Measurements from ENCODE around the gene BRI3BP.
A peak's percentile ranks its signal among the peaks of the same experiment; 100 is the strongest.

The BRI3BP gene

DNA sequence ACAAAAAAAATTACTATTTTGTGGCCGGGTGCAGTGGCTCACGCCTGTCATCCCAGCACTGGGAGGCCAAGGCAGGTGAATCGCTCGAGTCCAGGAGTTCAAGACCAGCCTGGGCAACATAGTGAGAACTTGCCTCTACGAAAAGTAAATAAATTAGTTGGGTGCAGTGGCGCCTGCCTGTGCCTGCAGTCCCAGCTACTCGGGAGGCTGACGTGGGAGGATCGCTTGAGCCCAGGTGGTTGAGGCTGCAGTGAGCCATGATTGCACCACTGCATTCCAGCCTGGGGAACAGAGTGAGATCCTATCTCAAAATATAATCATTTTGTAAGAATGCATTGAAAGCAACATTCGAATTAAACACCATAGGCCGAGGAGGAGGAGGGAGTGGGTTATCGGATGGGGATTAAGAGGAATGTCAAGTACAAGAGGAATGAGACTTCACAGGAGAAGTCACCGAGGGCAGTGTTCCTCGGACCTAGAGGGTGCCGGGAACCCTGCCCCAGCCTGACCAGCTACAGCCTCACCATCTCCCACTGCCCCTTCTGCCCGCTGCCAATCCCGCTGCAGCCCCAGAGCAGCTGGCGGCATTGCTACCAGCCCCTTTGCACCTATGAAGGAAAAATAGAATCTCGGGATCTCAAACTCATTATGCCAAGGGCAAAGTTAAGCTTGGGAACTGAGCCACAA lies 39.2 kb downstream of the BRI3BP start:
- Histone ChIP-seq H3K27me3 (replicated peaks in 2 of 5; ENCODE audit: control insufficient read depth in 4 of 5, insufficient read depth in 5 of 5, low read length in 4 of 5) (no peaks in the 10 kb centered on the region), H3K4me3 (ENCODE audit: control insufficient read depth in 1 of 7, extremely low read depth in 1 of 7, insufficient read depth in 4 of 7, low read depth in 2 of 7, low read length in 6 of 7) (no peak overlapping the region), H3K27ac (ENCODE audit: insufficient read depth in 1 of 2, low read depth in 1 of 2, low read length in 2 of 2, poor library complexity in 1 of 2, severe bottlenecking in 2 of 2) (no peak overlapping the region), H3K36me3 (ENCODE audit: control insufficient read depth in 4 of 4, insufficient read depth in 4 of 4, low read length in 3 of 4) (peaks cover 0 to 18% (median 4%) of the 10 kb centered on the region in 4 experiments), H3K4me1 (ENCODE audit: control extremely low read depth in 1 of 4, control insufficient read depth in 4 of 4, insufficient read depth in 4 of 4, low read length in 3 of 4) (no peaks in the 10 kb centered on the region), H3K9me3 (ENCODE audit: control extremely low read depth in 1 of 5, control insufficient read depth in 4 of 5, insufficient read depth in 2 of 5, low read depth in 1 of 5, low read length in 4 of 5) (no peaks in the 10 kb centered on the region)
- ChIA-PET CTCF (interaction anchor here (0.9 kb wide), 1 partner anchor 32 kb away, joined by 3 read pairs; no protein-coding TSS in a partner anchor), POLR2A (no interaction called here)
- 98% methylated on average over 14 of the region's 19 CpGs for WGBS (ENCODE audit: insufficient coverage)
- DNase-seq, result no peak

DNA sequence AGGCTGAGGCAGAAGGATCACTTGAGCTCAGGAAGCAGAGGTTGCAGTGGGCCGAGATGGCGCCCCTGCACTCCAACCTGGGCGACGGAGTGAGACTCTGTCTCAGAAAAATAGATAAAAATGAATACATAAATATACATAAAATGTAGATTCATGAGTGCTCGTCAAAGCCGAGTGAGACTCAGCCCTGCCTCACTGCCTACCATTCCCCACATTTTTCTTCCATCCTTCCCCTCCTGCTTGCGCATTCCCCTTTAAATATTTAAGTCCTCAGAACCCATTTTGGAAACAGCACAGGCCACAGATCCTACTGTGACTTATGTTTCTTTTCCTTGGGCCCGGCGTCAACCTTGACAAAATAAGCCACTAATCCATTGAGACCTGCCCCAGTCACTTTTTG lies 39.8 kb downstream of the BRI3BP start:
- no peak overlapping the region for H3K27ac ChIP-seq (ENCODE audit: insufficient read depth in 1 of 2, low read depth in 1 of 2, low read length in 2 of 2, poor library complexity in 1 of 2, severe bottlenecking in 2 of 2)
- ChIA-PET POLR2A (no interaction called here), CTCF (no interaction called here)
- WGBS (ENCODE audit: insufficient coverage), result 90% methylated on average over 5 of the region's 9 CpGs
- H3K27me3 ChIP-seq (replicated peaks in 2 of 5; ENCODE audit: control insufficient read depth in 4 of 5, insufficient read depth in 5 of 5, low read length in 4 of 5), result no peaks in the 10 kb centered on the region
- H3K9me3 ChIP-seq (ENCODE audit: control extremely low read depth in 1 of 5, control insufficient read depth in 4 of 5, insufficient read depth in 2 of 5, low read depth in 1 of 5, low read length in 4 of 5), result no peaks in the 10 kb centered on the region
- no peaks in the 10 kb centered on the region for H3K4me1 ChIP-seq (ENCODE audit: control extremely low read depth in 1 of 4, control insufficient read depth in 4 of 4, insufficient read depth in 4 of 4, low read length in 3 of 4)
- DNase-seq, result no peak
- no peak overlapping the region for H3K4me3 ChIP-seq (ENCODE audit: control insufficient read depth in 1 of 7, extremely low read depth in 1 of 7, insufficient read depth in 4 of 7, low read depth in 2 of 7, low read length in 6 of 7)
- peaks cover 0 to 14% (median 2%) of the 10 kb centered on the region in 4 experiments for H3K36me3 ChIP-seq (ENCODE audit: control insufficient read depth in 4 of 4, insufficient read depth in 4 of 4, low read length in 3 of 4)

DNA sequence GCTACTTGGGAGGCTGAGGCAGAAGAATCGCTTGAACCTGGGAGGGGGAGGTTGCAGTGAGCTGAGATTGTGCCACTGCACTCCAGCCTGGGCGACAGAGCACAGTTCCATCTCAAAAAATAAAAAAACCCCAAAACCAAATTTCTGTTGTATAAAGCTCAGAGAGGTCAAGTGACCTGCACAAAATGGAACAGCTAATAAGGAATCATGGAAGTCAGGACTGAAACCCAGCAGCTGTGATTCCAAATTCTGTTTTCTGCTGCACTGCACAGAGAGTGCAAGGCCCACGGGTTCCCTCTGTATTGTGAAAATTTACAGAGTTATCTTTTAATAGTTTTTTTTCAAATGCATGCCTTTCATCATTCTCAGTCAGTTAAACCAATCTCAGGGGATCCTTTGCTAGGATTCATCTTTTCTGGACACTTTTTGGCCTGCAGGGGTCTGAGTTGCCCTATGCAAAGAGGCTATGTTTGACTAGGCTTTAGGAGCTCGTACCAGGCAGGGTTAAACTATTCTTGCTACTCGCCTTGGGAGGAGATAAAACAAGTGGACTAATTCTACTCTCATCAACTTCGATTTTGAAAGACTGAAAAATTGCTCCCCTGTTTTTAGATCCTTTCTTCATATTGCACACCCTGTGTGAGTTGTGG lies 45.7 kb downstream of the BRI3BP start:
- Histone ChIP-seq H3K9me3 (ENCODE audit: control extremely low read depth in 1 of 5, control insufficient read depth in 4 of 5, insufficient read depth in 2 of 5, low read depth in 1 of 5, low read length in 4 of 5) (no peaks in the 10 kb centered on the region), H3K4me3 (ENCODE audit: control insufficient read depth in 1 of 7, extremely low read depth in 1 of 7, insufficient read depth in 4 of 7, low read depth in 2 of 7, low read length in 6 of 7) (no peak overlapping the region), H3K27me3 (replicated peaks in 2 of 5; ENCODE audit: control insufficient read depth in 4 of 5, insufficient read depth in 5 of 5, low read length in 4 of 5) (no peaks in the 10 kb centered on the region), H3K27ac (ENCODE audit: insufficient read depth in 1 of 2, low read depth in 1 of 2, low read length in 2 of 2, poor library complexity in 1 of 2, severe bottlenecking in 2 of 2) (no peak overlapping the region), H3K4me1 (ENCODE audit: control extremely low read depth in 1 of 4, control insufficient read depth in 4 of 4, insufficient read depth in 4 of 4, low read length in 3 of 4) (no peaks in the 10 kb centered on the region), H3K36me3 (ENCODE audit: control insufficient read depth in 4 of 4, insufficient read depth in 4 of 4, low read length in 3 of 4) (no peaks in the 10 kb centered on the region)
- ChIA-PET CTCF (no interaction called here), POLR2A (no interaction called here)
- WGBS (ENCODE audit: insufficient coverage), result 100% methylated on average over 3 of the region's 6 CpGs
- no peak for DNase-seq

GRCh38 chr12:125049093-125049458 lies 55.6 kb downstream of the BRI3BP start:
- H3K27ac ChIP-seq (ENCODE audit: insufficient read depth in 1 of 2, low read depth in 1 of 2, low read length in 2 of 2, poor library complexity in 1 of 2, severe bottlenecking in 2 of 2), result no peak overlapping the region

GRCh38 chr12:125050446-125050845 lies 57.0 kb downstream of the BRI3BP start:
- no peaks in the 10 kb centered on the region for H3K36me3 ChIP-seq (ENCODE audit: control insufficient read depth in 4 of 4, insufficient read depth in 4 of 4, low read length in 3 of 4)
- ChIA-PET CTCF (interaction anchor here (1.1 to 1.2 kb wide), 2 partner anchors 12 to 14 kb away, joined by 3 read pairs; no protein-coding TSS in a partner anchor), POLR2A (no interaction called here)
- H3K4me3 ChIP-seq (ENCODE audit: control insufficient read depth in 1 of 7, extremely low read depth in 1 of 7, insufficient read depth in 4 of 7, low read depth in 2 of 7, low read length in 6 of 7), result no peak overlapping the region
- no peak overlapping the region for H3K27ac ChIP-seq (ENCODE audit: insufficient read depth in 1 of 2, low read depth in 1 of 2, low read length in 2 of 2, poor library complexity in 1 of 2, severe bottlenecking in 2 of 2)
- no peaks in the 10 kb centered on the region for H3K27me3 ChIP-seq (replicated peaks in 2 of 5; ENCODE audit: control insufficient read depth in 4 of 5, insufficient read depth in 5 of 5, low read length in 4 of 5)
- peaks cover 0 to 5% (median 2%) of the 10 kb centered on the region in 4 experiments for H3K4me1 ChIP-seq (ENCODE audit: control extremely low read depth in 1 of 4, control insufficient read depth in 4 of 4, insufficient read depth in 4 of 4, low read length in 3 of 4)
- 97% methylated on average over 8 of the region's 10 CpGs for WGBS (ENCODE audit: insufficient coverage)
- no peaks in the 10 kb centered on the region for H3K9me3 ChIP-seq (ENCODE audit: control extremely low read depth in 1 of 5, control insufficient read depth in 4 of 5, insufficient read depth in 2 of 5, low read depth in 1 of 5, low read length in 4 of 5)
- peak in 2 of 3 donors; percentile 11 to 19 for DNase-seq

More at GRCh38 chr12:125049093-125049458, 55.6 kb downstream of the BRI3BP start:
- Histone ChIP-seq H3K4me1 (ENCODE audit: control extremely low read depth in 1 of 4, control insufficient read depth in 4 of 4, insufficient read depth in 4 of 4, low read length in 3 of 4) (peaks cover 0 to 5% (median 2%) of the 10 kb centered on the region in 4 experiments), H3K27me3 (replicated peaks in 2 of 5; ENCODE audit: control insufficient read depth in 4 of 5, insufficient read depth in 5 of 5, low read length in 4 of 5) (no peaks in the 10 kb centered on the region), H3K9me3 (ENCODE audit: control extremely low read depth in 1 of 5, control insufficient read depth in 4 of 5, insufficient read depth in 2 of 5, low read depth in 1 of 5, low read length in 4 of 5) (no peaks in the 10 kb centered on the region), H3K36me3 (ENCODE audit: control insufficient read depth in 4 of 4, insufficient read depth in 4 of 4, low read length in 3 of 4) (no peaks in the 10 kb centered on the region), H3K4me3 (ENCODE audit: control insufficient read depth in 1 of 7, extremely low read depth in 1 of 7, insufficient read depth in 4 of 7, low read depth in 2 of 7, low read length in 6 of 7) (peak overlapping the region; percentile 48 to 96 (median 71))
- ChIA-PET POLR2A (interaction anchor here (0.6 kb wide), 1 partner anchor 13 kb away, joined by 5 read pairs; no protein-coding TSS in a partner anchor), CTCF (no interaction called here)
- 57% methylated on average over 15 of the region's 15 CpGs for WGBS (ENCODE audit: insufficient coverage)
- no peak for DNase-seq

DNA sequence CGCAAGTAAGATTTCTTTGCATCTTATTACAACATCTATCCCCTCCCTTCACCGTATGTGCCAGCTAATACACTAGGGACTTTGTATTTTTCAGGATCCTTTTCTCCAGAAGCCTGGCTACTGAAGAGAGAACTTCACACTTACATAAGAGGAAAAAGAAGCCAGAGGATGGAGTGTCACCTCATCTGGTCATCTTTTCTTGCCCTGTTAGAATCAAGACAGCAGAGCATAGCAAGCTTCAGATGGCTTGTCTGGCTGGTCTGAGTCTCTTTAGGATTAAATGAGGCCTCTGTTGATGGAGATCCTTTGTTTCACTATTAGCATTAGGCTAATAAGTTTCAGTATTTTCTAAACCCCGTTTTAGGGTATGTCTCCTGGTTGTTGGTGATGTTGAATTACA lies 57.4 kb downstream of the BRI3BP start:
- CTCF ChIA-PET, result interaction anchor here (1.0 to 1.2 kb wide), 2 partner anchors 9 to 14 kb away, joined by 3 read pairs; no protein-coding TSS in a partner anchor

DNA sequence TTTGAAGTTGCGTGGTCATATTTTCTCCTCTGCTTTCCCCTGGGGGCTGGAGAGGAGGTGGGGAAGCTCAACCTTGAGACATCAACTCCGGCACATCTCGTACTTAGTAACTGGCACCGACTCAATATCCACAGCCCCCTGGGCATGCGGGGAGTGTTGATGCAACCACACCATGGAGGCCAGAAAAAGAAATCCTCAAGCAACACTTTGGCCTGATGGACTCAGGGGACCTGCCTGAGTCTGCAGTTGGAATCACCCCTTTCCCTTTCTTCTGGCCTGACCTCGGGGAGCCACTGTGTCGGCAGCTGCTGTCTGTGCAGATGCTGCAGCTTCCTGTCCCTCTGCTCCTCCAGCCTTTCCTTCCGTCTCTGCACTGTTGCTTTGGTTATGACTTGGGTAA lies 60.4 kb downstream of the BRI3BP start:
- Histone ChIP-seq H3K36me3 (ENCODE audit: control insufficient read depth in 4 of 4, insufficient read depth in 4 of 4, low read length in 3 of 4) (no peaks in the 10 kb centered on the region), H3K27me3 (replicated peaks in 2 of 5; ENCODE audit: control insufficient read depth in 4 of 5, insufficient read depth in 5 of 5, low read length in 4 of 5) (no peaks in the 10 kb centered on the region), H3K4me1 (ENCODE audit: control extremely low read depth in 1 of 4, control insufficient read depth in 4 of 4, insufficient read depth in 4 of 4, low read length in 3 of 4) (peaks cover 0 to 5% (median 2%) of the 10 kb centered on the region in 4 experiments), H3K4me3 (ENCODE audit: control insufficient read depth in 1 of 7, extremely low read depth in 1 of 7, insufficient read depth in 4 of 7, low read depth in 2 of 7, low read length in 6 of 7) (no peak overlapping the region), H3K9me3 (ENCODE audit: control extremely low read depth in 1 of 5, control insufficient read depth in 4 of 5, insufficient read depth in 2 of 5, low read depth in 1 of 5, low read length in 4 of 5) (no peaks in the 10 kb centered on the region), H3K27ac (ENCODE audit: insufficient read depth in 1 of 2, low read depth in 1 of 2, low read length in 2 of 2, poor library complexity in 1 of 2, severe bottlenecking in 2 of 2) (no peak overlapping the region)
- POLR2A ChIA-PET, result no interaction called here
- WGBS (ENCODE audit: insufficient coverage), result 90% methylated on average over 5 of the region's 8 CpGs
- no peak for DNase-seq
- CTCF ChIA-PET, result no interaction called here

More for the DNA sequence above, 57.4 kb downstream of the BRI3BP start:
- H3K27ac ChIP-seq (ENCODE audit: insufficient read depth in 1 of 2, low read depth in 1 of 2, low read length in 2 of 2, poor library complexity in 1 of 2, severe bottlenecking in 2 of 2), result no peak overlapping the region
- no CpG with 5 or more reads among the region's 3 CpGs for WGBS (ENCODE audit: insufficient coverage)
- H3K4me1 ChIP-seq (ENCODE audit: control extremely low read depth in 1 of 4, control insufficient read depth in 4 of 4, insufficient read depth in 4 of 4, low read length in 3 of 4), result peaks cover 0 to 5% (median 2%) of the 10 kb centered on the region in 4 experiments
- H3K4me3 ChIP-seq (ENCODE audit: control insufficient read depth in 1 of 7, extremely low read depth in 1 of 7, insufficient read depth in 4 of 7, low read depth in 2 of 7, low read length in 6 of 7), result no peak overlapping the region
- no peaks in the 10 kb centered on the region for H3K27me3 ChIP-seq (replicated peaks in 2 of 5; ENCODE audit: control insufficient read depth in 4 of 5, insufficient read depth in 5 of 5, low read length in 4 of 5)
- no peaks in the 10 kb centered on the region for H3K36me3 ChIP-seq (ENCODE audit: control insufficient read depth in 4 of 4, insufficient read depth in 4 of 4, low read length in 3 of 4)
- no peak for DNase-seq
- no peaks in the 10 kb centered on the region for H3K9me3 ChIP-seq (ENCODE audit: control extremely low read depth in 1 of 5, control insufficient read depth in 4 of 5, insufficient read depth in 2 of 5, low read depth in 1 of 5, low read length in 4 of 5)
- POLR2A ChIA-PET, result no interaction called here

Data from common myeloid progenitor, CD34-positive (primary cell).